H1 (cell line): ENCODE measurements around the gene ARID5B. TPM values are rescaled to one million over a fixed set of nuclear protein-coding genes. Genes with fewer than 3 reads are reported as not detected.

Experiments used
- CTCF ChIA-PET: fragments of 300-600 bp; sonication (Branson Sonifier 250); formaldehyde crosslinking; loops from one replicate; lab custom pipeline; 2021; ENCODE audit not compliant: partially characterized antibody; lab: Charles Lee
- POLR2A ChIA-PET: fragments of 300-600 bp; sonication (Branson Sonifier 250); formaldehyde crosslinking; loops from one replicate; lab custom pipeline; 2021; ENCODE audit warnings: inconsistent platforms; ENCODE audit not compliant: partially characterized antibody; lab: Charles Lee
- DNase-seq, 2 experiments: peaks; one replicate each; pipeline versions ENCODE4 v3.0.0 to v3.0.0-alpha.2; 2010 to 2022; ENCODE audit warnings: low spot score in 2 of 2, low read depth in 1 of 2, mixed read lengths in 1 of 2
- FAIRE-seq: peaks from 2 replicates; lab custom pipeline; 2011; peaks lifted over from hg19 to GRCh38; lab: Jason Lieb, UNC
- H2AFZ ChIP-seq: 2 replicates; pipeline ENCODE4 v1.8.1; 2012; ENCODE audit warnings: low read length, inconsistent platforms
- H2AK5ac ChIP-seq: 2 replicates; pipeline ENCODE4 v1.6.1; 2013; ENCODE audit warnings: low read depth, low read length
- H2BK120ac ChIP-seq: replicated peaks from 2 replicates; pipeline ENCODE3; 2013; ENCODE audit warnings: low read depth, low read length, inconsistent platforms
- H2BK12ac ChIP-seq: 2 replicates; pipeline ENCODE4 v1.6.1; 2013; ENCODE audit warnings: low read depth, low read length
- H2BK15ac ChIP-seq: 2 replicates; pipeline ENCODE4 v1.6.1; 2013; ENCODE audit warnings: low read length
- H2BK20ac ChIP-seq: 2 replicates; pipeline ENCODE4 v1.6.1; 2013; ENCODE audit warnings: low read length
- H2BK5ac ChIP-seq: 2 replicates; pipeline ENCODE4 v1.6.1; 2013; ENCODE audit warnings: low read depth, low read length
- H3K14ac ChIP-seq: 2 replicates; pipeline ENCODE4 v1.6.1; 2013; ENCODE audit warnings: inconsistent platforms; ENCODE audit not compliant: insufficient read length
- H3K18ac ChIP-seq: 2 replicates; pipeline ENCODE4 v1.6.1; 2013; ENCODE audit warnings: low read length; ENCODE audit errors: extremely low read depth
- H3K23ac ChIP-seq: 2 replicates; pipeline ENCODE4 v1.6.1; 2013; ENCODE audit warnings: inconsistent platforms; ENCODE audit not compliant: insufficient read length
- H3K23me2 ChIP-seq: 2 replicates; pipeline ENCODE4 v1.6.1; 2013; ENCODE audit warnings: low read depth, low read length
- H3K27ac ChIP-seq: 2 replicates; pipeline ENCODE4 v1.6.1; 2011; ENCODE audit warnings: low read depth, low read length, inconsistent platforms
- H3K27me3 ChIP-seq, 4 experiments: replicated peaks in 1 of 4; 1 replicate in 1 of 4; 2 replicates in 3 of 4; pipeline versions ENCODE4 v1.6.1 to v1.8.1; 2011 to 2013; ENCODE audit warnings: low read length in 3 of 4, mild to moderate bottlenecking in 3 of 4, inconsistent platforms in 2 of 4, mixed read lengths in 2 of 4, moderate library complexity in 1 of 4; ENCODE audit not compliant: control insufficient read depth in 3 of 4, insufficient read depth in 3 of 4; ENCODE audit errors: extremely low read depth in 1 of 4
- H3K36me3 ChIP-seq, 4 experiments: 2 replicates each; pipeline versions ENCODE4 v1.6.1 to v1.8.1; 2011 to 2013; ENCODE audit warnings: mild to moderate bottlenecking in 4 of 4, low read length in 3 of 4, moderate library complexity in 2 of 4, control low read depth in 1 of 4, inconsistent platforms in 1 of 4; ENCODE audit not compliant: insufficient read depth in 4 of 4, control insufficient read depth in 2 of 4
- H3K4ac ChIP-seq: replicated peaks from 2 replicates; pipeline ENCODE3; 2013; ENCODE audit warnings: low read length, low read depth, mixed read lengths, inconsistent platforms; ENCODE audit not compliant: insufficient read length
- H3K4me1 ChIP-seq, 4 experiments: replicated peaks in 1 of 4; 1 replicate in 1 of 4; 2 replicates in 3 of 4; pipeline versions ENCODE4 v1.6.1 to v1.8.1; 2011 to 2013; ENCODE audit warnings: low read length in 3 of 4, inconsistent platforms in 2 of 4, mixed read lengths in 1 of 4; ENCODE audit not compliant: insufficient read depth in 4 of 4, control insufficient read depth in 3 of 4
- H3K4me2 ChIP-seq, 2 experiments: 2 replicates each; pipeline versions ENCODE4 v1.6.1 to v1.8.1; 2011 to 2013; ENCODE audit warnings: low read depth in 2 of 2, low read length in 2 of 2, control low read depth in 1 of 2, inconsistent platforms in 1 of 2, mild to moderate bottlenecking in 1 of 2; ENCODE audit not compliant: insufficient read depth in 1 of 2
- H3K4me3 ChIP-seq, 4 experiments: fragments of 200-600, 300-600 bp in 1 of 4; sonication (generic), shearing (Covaris generic), sonication (Bioruptor Twin) in 1 of 4; 2 replicates each; pipeline versions ENCODE4 v1.5.1 to v1.8.1; 2011 to 2016; ENCODE audit warnings: low read length in 4 of 4, low read depth in 3 of 4, control low read depth in 2 of 4, inconsistent platforms in 2 of 4, mild to moderate bottlenecking in 2 of 4, mixed read lengths in 1 of 4, moderate library complexity in 1 of 4; ENCODE audit not compliant: insufficient read depth in 2 of 4; ENCODE audit errors: extremely low read depth in 1 of 4
- H3K56ac ChIP-seq: replicated peaks from 2 replicates; pipeline ENCODE3; 2013; ENCODE audit warnings: low read depth, mild to moderate bottlenecking, mixed read lengths, low read length, inconsistent platforms; ENCODE audit not compliant: insufficient read length
- H3K79me1 ChIP-seq: 2 replicates; pipeline ENCODE4 v1.6.1; 2013; ENCODE audit warnings: low read depth, low read length, control low read depth
- H3K79me2 ChIP-seq, 2 experiments: 2 replicates each; pipeline versions ENCODE4 v1.6.1 to v1.8.1; 2012 to 2013; ENCODE audit warnings: low read length in 2 of 2, mild to moderate bottlenecking in 2 of 2, inconsistent platforms in 1 of 2; ENCODE audit not compliant: insufficient read depth in 2 of 2, control insufficient read depth in 1 of 2
- H3K9ac ChIP-seq, 4 experiments: replicated peaks in 1 of 4; 1 replicate in 1 of 4; 2 replicates in 3 of 4; pipeline versions ENCODE4 v1.6.1 to v1.8.1; 2011 to 2013; ENCODE audit warnings: low read depth in 3 of 4, low read length in 3 of 4, control low read depth in 2 of 4, mild to moderate bottlenecking in 2 of 4, moderate library complexity in 2 of 4, inconsistent platforms in 1 of 4; ENCODE audit errors: extremely low read depth in 1 of 4
- H3K9me3 ChIP-seq, 2 experiments: 2 replicates each; pipeline versions ENCODE4 v1.6.1 to v1.8.1; 2012 to 2013; ENCODE audit warnings: mild to moderate bottlenecking in 2 of 2, moderate library complexity in 2 of 2, control low read depth in 1 of 2, inconsistent platforms in 1 of 2, low read depth in 1 of 2, low read length in 1 of 2, mixed read lengths in 1 of 2; ENCODE audit not compliant: insufficient read depth in 2 of 2
- H4K20me1 ChIP-seq, 2 experiments: replicated peaks in 1 of 2; 2 replicates each; pipeline versions ENCODE3 to v1.8.1; 2011 to 2013; ENCODE audit warnings: inconsistent platforms in 2 of 2, low read length in 2 of 2, mild to moderate bottlenecking in 1 of 2; ENCODE audit not compliant: insufficient read depth in 2 of 2, control insufficient read depth in 1 of 2
- H4K5ac ChIP-seq: 2 replicates; pipeline ENCODE4 v1.6.1; 2013; ENCODE audit warnings: low read length, low read depth, mixed read lengths, inconsistent platforms; ENCODE audit not compliant: insufficient read length
- H4K8ac ChIP-seq: 2 replicates; pipeline ENCODE4 v1.8.0; 2013; ENCODE audit warnings: mild to moderate bottlenecking, moderate library complexity, low read length, inconsistent platforms; ENCODE audit not compliant: insufficient read depth; ENCODE audit errors: extremely low read depth
- H4K91ac ChIP-seq: replicated peaks from 2 replicates; pipeline ENCODE3; 2013; ENCODE audit warnings: low read length, mixed read lengths, inconsistent platforms; ENCODE audit not compliant: insufficient read length
- BACH1 ChIP-seq: IDR thresholded peaks from 2 replicates; pipeline ENCODE4 v1.6.1; 2012; ENCODE audit warnings: low read length, improper control_type of control experiment
- GABPA ChIP-seq: IDR thresholded peaks from 2 replicates; pipeline ENCODE4 v1.6.1; 2011; ENCODE audit warnings: mild to moderate bottlenecking, low read length, moderate library complexity, borderline replicate concordance; ENCODE audit not compliant: insufficient read depth
- HDAC6 ChIP-seq: IDR thresholded peaks from one replicate; pipeline ENCODE4 v1.7.1; 2012; ENCODE audit warnings: low read depth, mild to moderate bottlenecking, inconsistent platforms, low read length, moderate library complexity
- MAX ChIP-seq: IDR thresholded peaks from 2 replicates; pipeline ENCODE4 v1.6.1; 2012; ENCODE audit warnings: inconsistent platforms
- WGBS, 2 experiments: shearing (Covaris generic) in 1 of 2; methylation state at CpG; one replicate each; pipeline versions ENCODE4 v1.1.6 to v1.1.7; 2013 to 2015; ENCODE audit warnings: low lambda C conversion rate in 2 of 2, mixed read lengths in 2 of 2, inconsistent platforms in 1 of 2, low coverage in 1 of 2, missing lambda C conversion rate in 1 of 2; ENCODE audit not compliant: insufficient replicate concordance in 2 of 2, insufficient coverage in 1 of 2, insufficient read length in 1 of 2; ENCODE audit errors: extremely low coverage in 1 of 2, missing lambda C conversion rate in 1 of 2; 5-methylcytosine and 5-hydroxymethylcytosine counted together
- polyA plus RNA-seq, 7 experiments: library from polyadenylated mRNA; depleted of rRNA in 3 of 7; stranded (reverse) in 5 of 7; unstranded in 2 of 7; fragments of >200 nt in 5 of 7; fragments of 200-250 nt in 2 of 7; gene quantifications; 1 replicate in 5 of 7; 2 replicates in 1 of 7; 4 replicates in 1 of 7; pipeline versions ENCODE4 v1.2.1 to v1.2.3, GENCODE V29; 2011 to 2013; ENCODE audit warnings: missing spikeins in 2 of 7, mixed read lengths in 2 of 7
- total RNA-seq: library from RNA; stranded (reverse); fragmentation: NEBNext Ultra II Directional; extraction: Animal tissue kit (Norgen Biotek cat#: 25700); gene quantifications from 2 replicates; pipeline ENCODE4 v1.2.1, GENCODE V29; 2021

Gene ARID5B
- total and polyA plus RNA-seq, 2 of the 8 experiments (the other 6 are each of a cell fraction or from before 2014, with no cell fraction given), result 0.21 to 1.1 TPM

GRCh38 chr10:62024026-62024701 lies 122.7 kb downstream of the ARID5B start:
- Histone ChIP-seq H4K91ac (no peak overlapping the region), H3K4me3 (no peak overlapping the region), H3K4me2 (no peak overlapping the region), H3K18ac (no peak overlapping the region), H3K56ac (no peak overlapping the region), H2BK120ac (no peak overlapping the region), H2BK12ac (no peak overlapping the region), H3K4me1 (peaks cover 0 to 6% (median 4%) of the 10 kb centered on the region in 4 experiments; a peak in 3 of 7 replicates), H3K14ac (no peak overlapping the region), H4K20me1 (no peaks in the 10 kb centered on the region), H3K27ac (no peak overlapping the region), H3K79me2 (no peaks in the 10 kb centered on the region), H2BK20ac (no peak overlapping the region), H3K23me2 (no peaks in the 10 kb centered on the region), H4K8ac (no peak overlapping the region), H4K5ac (no peak overlapping the region), H3K36me3 (no peaks in the 10 kb centered on the region), H2AK5ac (no peak overlapping the region), H2AFZ (no peak overlapping the region), H3K9me3 (no peaks in the 10 kb centered on the region), H2BK15ac (no peak overlapping the region), H3K23ac (no peak overlapping the region), H3K9ac (no peak overlapping the region), H3K4ac (no peak overlapping the region), H3K79me1 (no peaks in the 10 kb centered on the region), H2BK5ac (no peak overlapping the region), H3K27me3 (no peaks in the 10 kb centered on the region)
- CTCF ChIA-PET, result interaction anchor here (3.3 kb wide), 1 partner anchor 13 kb away, joined by 22 read pairs; no protein-coding TSS in a partner anchor
- FAIRE-seq, result no peak
- WGBS, 2 experiments, result 69% methylated on average over 4 of the region's 4 CpGs; no CpG with 5 or more reads in 1 of the 2 experiments
- DNase-seq, result no peak
- POLR2A ChIA-PET, result no interaction called here
- TF ChIP-seq GABPA (no peak), MAX (no peak), HDAC6 (no peak), BACH1 (no peak)
